D721Med (cell line): ENCODE data around the gene PDE8A.

Experiments
- DNase-seq: peaks from one replicate; pipeline ENCODE4 v3.0.0; 2011; ENCODE audit warnings: low spot score; ENCODE audit not compliant: insufficient read length
- FAIRE-seq: peaks from 2 replicates; lab custom pipeline; 2011; peaks lifted over from hg19 to GRCh38; lab: Jason Lieb, UNC
- CTCF ChIP-seq: IDR thresholded peaks from 2 replicates; pipeline ENCODE4 v1.5.1; 2012; ENCODE audit warnings: mild to moderate bottlenecking, control low read depth; ENCODE audit not compliant: insufficient read depth; ENCODE audit errors: missing control alignments

The PDE8A gene

DNA sequence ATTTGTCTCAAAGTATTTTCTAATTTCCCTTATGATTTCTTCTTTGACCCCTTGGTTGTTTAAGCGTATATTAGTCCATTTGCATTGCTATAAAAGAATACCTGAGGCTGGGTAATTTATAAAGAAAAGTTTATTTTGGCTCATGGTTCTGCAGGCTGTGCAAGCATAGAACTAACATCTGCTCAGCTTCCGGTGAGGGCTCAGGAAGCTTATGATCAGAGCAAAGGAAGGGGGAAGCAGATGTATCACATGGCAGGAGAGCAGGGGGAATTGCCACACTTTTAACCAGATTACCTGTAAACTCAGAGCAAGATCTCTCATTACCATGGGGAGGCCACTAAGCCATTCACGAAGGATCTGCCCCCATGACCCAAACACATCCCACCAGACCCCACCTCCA, 148.2 kb downstream of the PDE8A start:
- DNase-seq (no peak), FAIRE-seq (no peak)
- no peak for TF ChIP-seq CTCF

DNA sequence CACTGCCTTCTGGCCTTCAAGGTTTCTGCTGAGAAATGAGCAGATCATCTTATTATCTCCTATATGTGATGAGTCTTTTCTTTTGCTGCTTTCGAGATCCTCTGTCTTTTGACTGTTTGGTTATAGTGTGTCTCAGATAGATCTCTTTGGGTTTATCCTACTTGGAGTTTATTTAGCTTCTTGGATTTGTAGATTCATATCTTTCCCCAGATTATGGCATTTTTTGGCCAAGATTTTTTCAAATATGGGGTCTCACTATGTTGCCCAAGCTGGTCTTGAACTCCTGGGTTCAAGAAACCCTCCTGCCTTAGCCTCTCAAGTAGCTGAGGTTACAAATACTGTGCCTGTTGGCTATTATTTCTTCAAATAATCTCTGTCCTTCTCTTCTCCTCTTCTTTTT, 150.3 kb downstream of the PDE8A start:
- no peak for TF ChIP-seq CTCF
- no peak for DNase-seq
- FAIRE-seq, result no peak

DNA sequence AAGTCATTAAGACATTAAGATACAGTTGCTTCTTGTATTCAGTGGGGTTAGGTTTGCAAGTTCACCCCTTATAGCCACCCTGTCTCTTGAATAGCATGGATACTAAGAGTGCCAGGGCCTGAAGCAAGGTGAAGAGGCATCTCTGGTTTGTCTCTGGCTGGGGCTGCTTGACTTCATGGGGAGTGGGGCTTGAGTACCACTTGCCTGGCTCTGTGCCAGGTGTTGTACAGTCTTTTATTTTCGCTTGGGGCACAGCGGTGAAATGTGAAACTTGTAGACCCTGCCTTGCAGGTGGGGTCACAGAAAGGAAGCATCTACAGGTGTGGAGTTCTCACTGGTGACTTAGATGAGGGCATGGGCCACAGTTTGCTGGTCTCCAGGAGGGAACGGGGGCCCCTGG, 152.1 kb downstream of the PDE8A start:
- FAIRE-seq, result no peak
- no peak for DNase-seq
- TF ChIP-seq CTCF, result no peak

GRCh38 chr15:85137489-85138168, 156.0 kb downstream of the PDE8A start:
- DNase-seq (no peak), FAIRE-seq (peak; percentile 92)
- TF ChIP-seq CTCF, result no peak

GRCh38 chr15:85139391-85139790, 157.7 kb downstream of the PDE8A start:
- no peak for TF ChIP-seq CTCF
- no peak for DNase-seq
- no peak for FAIRE-seq

DNA sequence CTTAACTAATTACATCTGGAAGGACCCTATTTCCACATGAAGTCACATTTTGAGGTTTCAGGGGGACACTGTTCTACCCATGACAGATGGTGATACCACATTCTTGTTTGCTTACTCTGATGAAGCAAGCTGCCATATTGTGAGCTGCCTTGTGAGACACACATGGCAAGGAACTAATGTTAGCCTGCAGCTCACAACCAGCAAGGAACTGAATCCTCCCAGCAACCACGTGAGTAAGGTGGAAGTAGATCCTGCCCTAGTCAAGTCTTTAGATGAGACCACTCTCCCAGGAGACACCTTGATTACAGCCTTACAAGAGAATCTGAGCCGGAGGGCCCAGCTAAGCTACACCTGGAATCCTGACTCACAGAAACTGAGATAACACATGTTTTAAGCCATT, 160.1 kb downstream of the PDE8A start:
- DNase-seq (no peak), FAIRE-seq (no peak)
- TF ChIP-seq CTCF, result no peak

- FAIRE-seq (no peak), DNase-seq (no peak)
- TF ChIP-seq CTCF, result no peak
These were observed 160.7 kb downstream of the PDE8A start for GRCh38 chr15:85142312-85142711.
